ENCODE data around the gene TPRA1.

DNA sequence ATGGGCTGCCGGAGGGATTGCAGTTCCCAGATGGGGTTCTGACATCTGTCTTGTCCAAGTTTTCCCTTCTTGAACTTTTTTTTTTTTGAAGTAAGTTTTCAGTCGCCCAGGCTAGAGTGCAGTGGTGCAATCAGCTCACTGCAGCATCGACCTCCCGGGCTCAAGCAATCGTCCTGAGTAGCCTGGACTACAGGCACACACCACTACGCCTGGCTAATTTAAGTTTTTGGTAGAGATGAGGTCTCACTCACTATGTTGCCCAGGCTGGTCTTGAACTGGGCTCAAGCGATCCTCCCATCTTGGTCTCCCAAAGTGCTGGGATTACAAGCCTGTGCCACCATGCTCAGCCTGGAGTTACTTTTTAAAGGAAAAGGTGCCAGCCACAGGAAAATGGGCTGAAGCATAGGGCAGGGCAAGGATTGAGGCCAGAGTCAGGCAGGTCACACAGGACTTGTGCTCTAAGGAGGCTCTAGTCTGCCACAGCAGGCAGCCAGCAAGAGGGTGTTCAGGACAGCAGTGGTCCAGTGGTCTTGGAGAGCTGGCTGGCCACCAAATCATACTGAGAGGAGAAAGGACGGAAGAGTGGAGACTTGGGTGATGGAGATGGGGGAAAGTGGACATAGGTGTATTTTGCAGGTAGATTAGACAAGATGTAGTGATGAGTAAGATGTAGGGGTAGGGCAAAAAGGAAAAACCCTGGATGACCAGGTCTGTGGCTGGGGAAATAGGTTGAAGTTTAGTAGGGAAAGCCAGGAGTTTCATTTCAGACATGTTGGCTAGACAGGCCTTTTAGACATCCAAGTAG is 32.4 kb upstream of the TPRA1 start:
- no peak for TF ChIP-seq POLR2A (IDR thresholded peaks at IDR 0.05)
- TF ChIP-seq POLR2AphosphoS5 (IDR thresholded peaks at IDR 0.05): no peak
